Measurements from ENCODE around the gene SPPL2B. TPM values are rescaled to one million over a fixed set of nuclear protein-coding genes. Genes with fewer than 3 reads are reported as not detected.

SPPL2B gene
- total RNA-seq, 1 donor from 2014 or later, result 95.7 TPM

DNA sequence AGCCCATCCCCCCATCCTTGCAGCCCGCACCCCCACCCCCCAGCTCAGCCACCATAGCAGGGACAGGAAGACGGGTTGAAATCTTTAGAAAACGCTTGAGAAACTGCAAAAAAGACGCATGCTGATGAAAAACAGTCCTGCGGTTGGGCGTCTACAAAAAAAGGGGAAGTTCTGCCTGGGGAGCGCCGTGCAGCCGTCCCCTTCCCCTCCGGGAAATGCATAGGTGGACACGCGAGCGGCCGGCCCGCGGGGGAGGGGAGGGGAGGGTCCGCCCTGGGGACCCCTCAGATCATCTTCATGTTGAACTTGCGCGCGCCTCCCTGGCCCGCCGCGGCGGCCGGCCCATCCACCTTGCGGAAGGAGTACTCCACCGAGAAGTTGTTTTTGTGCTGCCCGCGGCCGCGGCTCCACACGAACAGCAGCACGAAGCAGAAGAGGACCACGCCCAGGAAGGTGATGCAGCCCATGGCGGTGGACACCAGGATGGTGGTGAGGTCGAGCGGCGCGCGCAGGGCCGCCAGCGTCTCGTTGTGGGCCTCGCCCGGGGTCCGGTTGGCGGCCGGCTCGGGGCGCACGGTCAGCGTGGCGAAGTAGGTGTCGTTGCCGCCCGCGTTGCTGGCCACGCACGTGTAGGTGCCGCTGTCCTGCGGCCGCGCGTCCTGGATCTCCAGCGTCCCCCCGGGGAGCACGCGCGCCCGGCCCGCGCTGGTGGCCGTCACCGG is 38.6 kb upstream of the SPPL2B start:
- intact Hi-C loops (cut with DNase I), result no loop called here
- Histone ChIP-seq H3K27ac (peak overlapping the region in 1 of 2 donors; percentile 30), H3K27me3 (peaks cover 16% of the 10 kb centered on the region), H3K9me3 (no peaks in the 10 kb centered on the region), H3K4me3 (peak overlapping the region; percentile 45 to 58), H3K36me3 (no peaks in the 10 kb centered on the region), H3K4me1 (peaks cover 17 to 28% of the 10 kb centered on the region in 2 donors)
- TF ChIP-seq, protein P1, sequence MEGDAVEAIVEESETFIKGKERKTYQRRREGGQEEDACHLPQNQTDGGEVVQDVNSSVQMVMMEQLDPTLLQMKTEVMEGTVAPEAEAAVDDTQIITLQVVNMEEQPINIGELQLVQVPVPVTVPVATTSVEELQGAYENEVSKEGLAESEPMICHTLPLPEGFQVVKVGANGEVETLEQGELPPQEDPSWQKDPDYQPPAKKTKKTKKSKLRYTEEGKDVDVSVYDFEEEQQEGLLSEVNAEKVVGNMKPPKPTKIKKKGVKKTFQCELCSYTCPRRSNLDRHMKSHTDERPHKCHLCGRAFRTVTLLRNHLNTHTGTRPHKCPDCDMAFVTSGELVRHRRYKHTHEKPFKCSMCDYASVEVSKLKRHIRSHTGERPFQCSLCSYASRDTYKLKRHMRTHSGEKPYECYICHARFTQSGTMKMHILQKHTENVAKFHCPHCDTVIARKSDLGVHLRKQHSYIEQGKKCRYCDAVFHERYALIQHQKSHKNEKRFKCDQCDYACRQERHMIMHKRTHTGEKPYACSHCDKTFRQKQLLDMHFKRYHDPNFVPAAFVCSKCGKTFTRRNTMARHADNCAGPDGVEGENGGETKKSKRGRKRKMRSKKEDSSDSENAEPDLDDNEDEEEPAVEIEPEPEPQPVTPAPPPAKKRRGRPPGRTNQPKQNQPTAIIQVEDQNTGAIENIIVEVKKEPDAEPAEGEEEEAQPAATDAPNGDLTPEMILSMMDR (IDR thresholded peaks at IDR 0.05), result no peak
- DNase-seq (ENCODE audit: low spot score in 2 of 2), result no peak

DNA sequence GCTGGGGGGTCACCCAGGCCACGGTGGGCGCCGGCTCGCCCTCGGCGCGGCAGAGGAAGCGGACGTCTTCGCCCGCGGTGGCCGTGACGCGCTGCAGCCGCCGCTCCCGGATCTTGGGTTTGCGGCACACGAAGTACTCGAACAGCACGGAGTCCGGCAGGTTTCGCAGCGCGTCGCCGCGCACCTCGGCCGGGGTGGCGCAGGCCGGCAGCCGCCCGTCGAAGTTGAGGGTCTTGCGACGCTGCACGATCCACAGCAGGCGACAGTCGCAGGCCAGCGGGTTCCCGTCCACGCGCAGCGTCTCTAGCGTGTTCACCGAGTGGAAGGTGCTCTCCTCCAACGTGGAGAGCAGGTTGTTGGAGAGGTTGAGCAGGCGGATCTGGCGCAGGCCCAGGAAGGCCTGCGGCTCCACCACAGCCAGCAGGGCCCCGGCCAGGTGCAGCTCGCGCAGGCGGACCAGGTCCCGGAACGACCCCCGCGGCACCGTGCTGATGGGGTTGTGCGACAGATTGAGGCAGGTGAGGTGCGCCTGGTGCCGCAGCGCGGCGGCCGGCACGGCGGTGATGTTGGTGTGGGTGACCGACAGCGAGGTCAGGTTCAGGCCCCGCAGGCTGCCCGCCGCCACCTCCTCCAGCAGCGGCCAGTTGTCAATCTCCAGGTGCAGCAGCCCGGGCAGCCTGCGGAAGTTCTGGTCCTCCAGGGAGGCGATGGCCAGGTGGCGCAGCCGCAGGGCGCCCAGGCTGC is 37.9 kb upstream of the SPPL2B start:
- H3K27me3 ChIP-seq, result peaks cover 16% of the 10 kb centered on the region
- H3K4me1 ChIP-seq, result peaks cover 17 to 29% of the 10 kb centered on the region in 2 donors
- TF ChIP-seq, protein P1 (IDR thresholded peaks at IDR 0.05), result no peak
- no peaks in the 10 kb centered on the region for H3K36me3 ChIP-seq
- no peaks in the 10 kb centered on the region for H3K9me3 ChIP-seq
- no peak overlapping the region for H3K27ac ChIP-seq
- intact Hi-C loops (cut with DNase I), result no loop called here
- no peak for DNase-seq (ENCODE audit: low spot score in 2 of 2)
- H3K4me3 ChIP-seq, result peak overlapping the region; percentile 45 to 58

DNA sequence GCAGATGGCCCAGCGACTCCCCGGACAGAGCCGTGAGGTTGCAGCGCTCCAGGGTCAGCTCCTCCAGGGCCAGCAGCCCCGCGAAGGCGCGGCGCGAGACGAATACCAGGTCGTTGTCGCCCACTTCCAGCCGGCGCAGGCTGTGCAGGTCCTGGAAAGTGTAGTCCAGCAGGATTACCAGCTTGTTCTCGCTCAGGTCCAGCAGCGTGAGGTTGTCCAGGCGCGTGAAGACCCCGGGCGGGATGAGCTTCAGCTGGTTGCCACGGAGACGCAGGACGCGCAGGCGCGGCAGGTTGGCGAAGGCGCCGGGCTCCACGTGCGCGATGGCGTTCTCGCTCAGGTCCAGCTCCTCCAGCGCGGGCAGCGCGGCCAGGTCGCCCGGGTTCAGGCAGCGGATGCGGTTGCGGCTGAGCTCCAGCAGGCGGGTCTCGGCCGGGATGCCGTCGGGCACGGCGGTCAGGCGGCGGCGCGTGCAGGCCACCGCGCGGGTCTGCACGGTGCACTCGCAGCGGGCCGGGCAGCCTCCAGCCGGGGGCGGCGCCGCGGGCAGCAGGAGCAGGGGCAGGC is 37.2 kb upstream of the SPPL2B start:
- intact Hi-C loops (cut with DNase I), result no loop called here
- H3K36me3 ChIP-seq, result no peaks in the 10 kb centered on the region
- no peaks in the 10 kb centered on the region for H3K9me3 ChIP-seq
- DNase-seq (ENCODE audit: low spot score in 2 of 2), result no peak
- peak overlapping the region; percentile 45 to 58 for H3K4me3 ChIP-seq
- peaks cover 16% of the 10 kb centered on the region for H3K27me3 ChIP-seq
- TF ChIP-seq, protein P1 (IDR thresholded peaks at IDR 0.05), result no peak
- H3K27ac ChIP-seq, result no peak overlapping the region
- peaks cover 17 to 29% of the 10 kb centered on the region in 2 donors for H3K4me1 ChIP-seq

DNA sequence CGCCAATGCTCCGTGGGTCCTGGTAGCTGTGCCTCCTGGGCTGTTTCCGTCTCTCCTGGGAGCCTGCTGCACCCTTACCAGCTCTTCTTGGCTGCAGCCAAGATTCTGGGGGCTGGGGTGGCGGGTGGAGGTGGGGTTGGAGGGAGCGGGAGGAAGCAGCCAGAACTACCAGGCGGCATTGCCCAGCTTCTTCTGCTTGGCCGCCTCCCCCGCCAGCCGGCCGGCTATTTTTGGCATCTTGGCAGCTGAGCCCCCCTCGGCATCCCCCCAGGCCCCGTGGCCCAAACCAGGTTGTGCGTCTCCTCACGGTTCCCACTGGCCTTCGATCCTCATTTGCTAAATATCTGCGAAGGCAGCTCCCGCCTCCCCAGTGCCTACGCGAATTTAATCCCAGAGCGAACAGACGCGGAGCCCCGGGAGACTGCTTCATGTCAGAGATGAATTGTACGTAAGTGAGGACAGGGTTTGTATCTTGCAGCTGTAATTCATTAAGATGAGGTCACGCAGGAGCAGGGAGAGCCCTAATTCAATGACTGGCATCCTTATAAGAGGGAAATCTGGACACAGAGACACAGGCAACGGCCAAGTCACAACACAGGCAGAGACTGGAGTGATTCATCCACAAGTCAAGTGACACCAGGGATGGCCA is 33.7 kb upstream of the SPPL2B start:
- Histone ChIP-seq H3K4me1 (peaks cover 16 to 26% of the 10 kb centered on the region in 2 donors), H3K4me3 (peak overlapping the region in 1 of 2 donors; percentile 45), H3K27me3 (peaks cover 10% of the 10 kb centered on the region), H3K27ac (peak overlapping the region; percentile 34 to 64), H3K9me3 (no peaks in the 10 kb centered on the region), H3K36me3 (no peaks in the 10 kb centered on the region)
- no peak for DNase-seq (ENCODE audit: low spot score in 2 of 2)
- TF ChIP-seq, protein P1 (IDR thresholded peaks at IDR 0.05), result no peak
- intact Hi-C loops (cut with DNase I), result no loop called here

DNA sequence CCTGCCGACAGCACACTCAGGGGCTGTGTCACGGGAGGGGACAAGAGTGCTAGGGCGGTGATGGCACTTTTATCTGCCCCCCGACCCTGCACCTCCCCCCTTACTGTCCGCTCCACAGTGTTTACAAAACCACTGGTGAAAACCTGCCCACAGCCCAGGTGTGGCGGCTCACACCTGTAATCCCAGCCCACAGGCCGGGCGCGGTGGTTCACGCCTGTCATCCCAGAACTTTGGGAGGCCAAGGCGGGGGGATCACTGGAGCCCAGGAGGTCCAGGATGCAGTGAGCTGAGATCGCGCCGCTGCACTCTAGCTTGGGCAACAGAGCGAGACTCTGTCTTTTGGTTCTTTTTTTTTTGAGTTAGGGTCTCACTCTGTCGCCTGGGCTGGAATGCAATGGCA is 32.3 kb upstream of the SPPL2B start:
- Histone ChIP-seq H3K27ac (no peak overlapping the region), H3K4me1 (peaks cover 8 to 15% of the 10 kb centered on the region in 2 donors), H3K4me3 (no peak overlapping the region), H3K27me3 (no peaks in the 10 kb centered on the region), H3K9me3 (no peaks in the 10 kb centered on the region), H3K36me3 (no peaks in the 10 kb centered on the region)
- no peak for DNase-seq (ENCODE audit: low spot score in 2 of 2)
- intact Hi-C loops (cut with DNase I), result no loop called here
- TF ChIP-seq, protein P1 (IDR thresholded peaks at IDR 0.05), result no peak
